SH-SY5Y (cell line): Measurements from ENCODE around the gene TMEM17.

ENCODE experiments used
- GATA2 ChIP-seq: IDR thresholded peaks from 2 replicates; pipeline ENCODE4 v1.6.1; 2011; ENCODE audit warnings: mild to moderate bottlenecking, low read depth, low read length
- GATA3 ChIP-seq: IDR thresholded peaks from 2 replicates; pipeline ENCODE4 v1.6.1; 2011; ENCODE audit warnings: low read depth, mild to moderate bottlenecking, low read length, moderate library complexity

The TMEM17 gene

GRCh38 chr2:62492048-62492447 lies 13.9 kb downstream of the TMEM17 start:
- no peak for TF ChIP-seq GATA3
- TF ChIP-seq GATA2 = no peak

GRCh38 chr2:62489702-62490101 lies 16.3 kb downstream of the TMEM17 start:
- TF ChIP-seq GATA3 (no peak), GATA2 (no peak)

- no peak for TF ChIP-seq GATA2
- TF ChIP-seq GATA3 = no peak
Observed at GRCh38 chr2:62489162-62489561, 16.8 kb downstream of the TMEM17 start.

GRCh38 chr2:62486439-62486765 lies 19.6 kb downstream of the TMEM17 start:
- TF ChIP-seq GATA2 (no peak), GATA3 (no peak)

GRCh38 chr2:62485761-62486438 lies 20.1 kb downstream of the TMEM17 start:
- TF ChIP-seq GATA3 (no peak), GATA2 (no peak)

GRCh38 chr2:62482558-62483352 lies 23.2 kb downstream of the TMEM17 start:
- TF ChIP-seq GATA3 (no peak), GATA2 (no peak)

GRCh38 chr2:62479917-62480316 lies 26.1 kb downstream of the TMEM17 start:
- no peak for TF ChIP-seq GATA2
- no peak for TF ChIP-seq GATA3

- TF ChIP-seq GATA3 = no peak
- TF ChIP-seq GATA2 = no peak
Observed at GRCh38 chr2:62478093-62478580, 27.9 kb downstream of the TMEM17 start.

GRCh38 chr2:62477573-62477972 lies 28.4 kb downstream of the TMEM17 start:
- TF ChIP-seq GATA3 (no peak), GATA2 (no peak)

- TF ChIP-seq GATA3 = no peak
- TF ChIP-seq GATA2 = peak; percentile 85
Observed at GRCh38 chr2:62475172-62476011, 30.6 kb downstream of the TMEM17 start.

- TF ChIP-seq GATA3 = no peak
- TF ChIP-seq GATA2 = no peak
Observed at GRCh38 chr2:62474176-62474575, 31.8 kb downstream of the TMEM17 start.

GRCh38 chr2:62473246-62473827 lies 32.7 kb downstream of the TMEM17 start:
- no peak for TF ChIP-seq GATA3
- TF ChIP-seq GATA2 = no peak

GRCh38 chr2:62472312-62472711 lies 33.7 kb downstream of the TMEM17 start:
- TF ChIP-seq GATA3 (no peak), GATA2 (no peak)

GRCh38 chr2:62471816-62472215 lies 34.2 kb downstream of the TMEM17 start:
- TF ChIP-seq GATA2 (no peak), GATA3 (no peak)

- no peak for TF ChIP-seq GATA2
- TF ChIP-seq GATA3 = no peak
Observed at GRCh38 chr2:62471404-62471803, 34.6 kb downstream of the TMEM17 start.
